Measurements from ENCODE around the gene TMEM108. TPM values are rescaled to one million over a fixed set of nuclear protein-coding genes. Genes with fewer than 3 reads are reported as not detected.

TMEM108 gene
- total RNA-seq, 2 experiments from 2014 or later, result not detected

GRCh38 chr3:133443649-133444422 is 405.6 kb downstream of the TMEM108 start:
- Mint-ChIP-seq H3K27ac (peak overlapping the region; percentile 70), H3K9me3 (peaks cover 11% of the 10 kb centered on the region), H3K36me3 (ENCODE audit: low read depth) (peaks cover 14% of the 10 kb centered on the region), H3K27me3 (no peaks in the 10 kb centered on the region), H3K4me1 (peaks cover 43% of the 10 kb centered on the region), H3K4me3 (no peak overlapping the region)
- ChIA-PET CTCF (interaction anchor here (0.7 to 0.8 kb wide), 2 partner anchors 10 to 23 kb away, joined by 3 to 4 read pairs; no protein-coding TSS in a partner anchor), POLR2A (no interaction called here)
- DNase-seq, result no peak

GRCh38 chr3:133444423-133444774 is 406.2 kb downstream of the TMEM108 start:
- ChIA-PET POLR2A (no interaction called here), CTCF (no interaction called here)
- peaks cover 8% of the 10 kb centered on the region for H3K9me3 Mint-ChIP-seq
- DNase-seq, result no peak
- no peak overlapping the region for H3K27ac Mint-ChIP-seq
- peaks cover 49% of the 10 kb centered on the region for H3K4me1 Mint-ChIP-seq
- no peak overlapping the region for H3K4me3 Mint-ChIP-seq
- H3K27me3 Mint-ChIP-seq, result no peaks in the 10 kb centered on the region
- H3K36me3 Mint-ChIP-seq (ENCODE audit: low read depth), result peaks cover 12% of the 10 kb centered on the region

GRCh38 chr3:133445108-133445507 is 406.9 kb downstream of the TMEM108 start:
- no peak for DNase-seq
- Mint-ChIP-seq H3K4me3 (no peak overlapping the region), H3K4me1 (peaks cover 53% of the 10 kb centered on the region), H3K27me3 (no peaks in the 10 kb centered on the region), H3K27ac (no peak overlapping the region), H3K9me3 (peaks cover 3% of the 10 kb centered on the region), H3K36me3 (ENCODE audit: low read depth) (peaks cover 8% of the 10 kb centered on the region)
- CTCF ChIA-PET, result interaction anchor here (1.7 kb wide), 1 partner anchor 26 kb away, joined by 4 read pairs; no protein-coding TSS in a partner anchor
- POLR2A ChIA-PET, result no interaction called here
